Measurements from ENCODE around the gene SPCS3.

The SPCS3 gene

DNA sequence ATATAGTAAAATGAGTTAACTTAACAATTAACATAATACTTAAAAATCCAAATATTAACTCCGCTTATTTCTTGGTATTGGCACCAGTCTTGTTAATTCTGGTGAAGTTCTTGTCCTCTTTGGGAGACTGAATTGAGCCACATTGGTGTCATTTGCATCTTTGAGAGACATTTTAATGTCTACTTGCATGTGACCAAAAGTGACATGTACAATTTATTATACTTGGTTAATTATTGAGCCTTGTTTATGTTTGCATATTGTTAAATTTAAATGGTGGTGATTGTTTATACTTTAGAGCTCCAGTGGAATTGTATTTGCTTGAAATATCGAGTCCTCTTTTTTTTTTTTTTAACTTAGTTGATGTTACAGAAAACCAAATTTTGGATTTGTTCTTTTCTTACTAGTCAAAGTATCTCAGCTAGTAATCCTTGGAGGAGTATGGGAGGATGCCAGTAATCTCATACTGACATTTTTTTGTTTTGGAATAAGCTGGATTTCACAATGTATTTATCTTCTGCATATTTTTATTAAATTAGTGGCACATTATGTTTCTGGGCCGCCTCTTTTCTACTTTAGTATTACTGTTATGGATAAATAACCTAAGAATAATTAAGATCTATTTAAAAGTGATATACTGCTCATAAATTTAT is 3.9 kb downstream of the SPCS3 start:
- no peak for TF ChIP-seq FOXP2 (optimal IDR thresholded peaks at IDR 0.05; ENCODE audit: borderline replicate concordance, extremely low read depth, extremely low read length, insufficient read depth)
- TF ChIP-seq TAF1 (IDR thresholded peaks at IDR 0.05; ENCODE audit: borderline replicate concordance, insufficient read depth, low read length) = no peak
- no peak for TF ChIP-seq SIN3A (IDR thresholded peaks at IDR 0.05; ENCODE audit: borderline replicate concordance, insufficient read depth, low read length)
- TF ChIP-seq, protein P1, sequence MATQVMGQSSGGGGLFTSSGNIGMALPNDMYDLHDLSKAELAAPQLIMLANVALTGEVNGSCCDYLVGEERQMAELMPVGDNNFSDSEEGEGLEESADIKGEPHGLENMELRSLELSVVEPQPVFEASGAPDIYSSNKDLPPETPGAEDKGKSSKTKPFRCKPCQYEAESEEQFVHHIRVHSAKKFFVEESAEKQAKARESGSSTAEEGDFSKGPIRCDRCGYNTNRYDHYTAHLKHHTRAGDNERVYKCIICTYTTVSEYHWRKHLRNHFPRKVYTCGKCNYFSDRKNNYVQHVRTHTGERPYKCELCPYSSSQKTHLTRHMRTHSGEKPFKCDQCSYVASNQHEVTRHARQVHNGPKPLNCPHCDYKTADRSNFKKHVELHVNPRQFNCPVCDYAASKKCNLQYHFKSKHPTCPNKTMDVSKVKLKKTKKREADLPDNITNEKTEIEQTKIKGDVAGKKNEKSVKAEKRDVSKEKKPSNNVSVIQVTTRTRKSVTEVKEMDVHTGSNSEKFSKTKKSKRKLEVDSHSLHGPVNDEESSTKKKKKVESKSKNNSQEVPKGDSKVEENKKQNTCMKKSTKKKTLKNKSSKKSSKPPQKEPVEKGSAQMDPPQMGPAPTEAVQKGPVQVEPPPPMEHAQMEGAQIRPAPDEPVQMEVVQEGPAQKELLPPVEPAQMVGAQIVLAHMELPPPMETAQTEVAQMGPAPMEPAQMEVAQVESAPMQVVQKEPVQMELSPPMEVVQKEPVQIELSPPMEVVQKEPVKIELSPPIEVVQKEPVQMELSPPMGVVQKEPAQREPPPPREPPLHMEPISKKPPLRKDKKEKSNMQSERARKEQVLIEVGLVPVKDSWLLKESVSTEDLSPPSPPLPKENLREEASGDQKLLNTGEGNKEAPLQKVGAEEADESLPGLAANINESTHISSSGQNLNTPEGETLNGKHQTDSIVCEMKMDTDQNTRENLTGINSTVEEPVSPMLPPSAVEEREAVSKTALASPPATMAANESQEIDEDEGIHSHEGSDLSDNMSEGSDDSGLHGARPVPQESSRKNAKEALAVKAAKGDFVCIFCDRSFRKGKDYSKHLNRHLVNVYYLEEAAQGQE (IDR thresholded peaks at IDR 0.05; ENCODE audit: insufficient read depth in 1 of 2, low read depth in 2 of 2, low read length in 2 of 2) = no peak

DNA sequence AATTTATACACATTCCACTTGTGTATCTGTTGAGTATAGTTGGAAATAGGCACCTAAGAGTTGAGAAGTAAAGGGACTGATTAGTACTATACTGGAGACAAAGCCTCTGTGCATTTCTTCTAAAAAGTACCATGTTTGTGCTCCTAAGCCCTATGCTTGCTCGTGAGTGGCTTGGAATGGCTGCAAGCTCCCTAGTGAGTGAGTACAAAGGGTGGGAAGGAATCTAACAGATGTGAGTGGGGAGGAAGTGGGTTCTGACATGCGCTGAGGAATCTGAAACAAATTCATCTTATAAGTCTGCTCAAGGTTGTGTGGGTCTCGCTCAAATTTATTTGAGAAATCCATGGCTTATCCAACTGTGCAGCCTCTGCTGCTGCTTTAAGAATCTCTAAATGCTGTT is 13.3 kb downstream of the SPCS3 start:
- TF ChIP-seq SIN3A (IDR thresholded peaks at IDR 0.05; ENCODE audit: borderline replicate concordance, insufficient read depth, low read length) (no peak), TAF1 (IDR thresholded peaks at IDR 0.05; ENCODE audit: borderline replicate concordance, insufficient read depth, low read length) (no peak), POLR2AphosphoS5 (IDR thresholded peaks at IDR 0.05; ENCODE audit: low read depth, low read length) (no peak), FOXP2 (optimal IDR thresholded peaks at IDR 0.05; ENCODE audit: borderline replicate concordance, extremely low read depth, extremely low read length, insufficient read depth) (no peak)
- TF ChIP-seq, protein P1 (IDR thresholded peaks at IDR 0.05; ENCODE audit: insufficient read depth in 1 of 2, low read depth in 2 of 2, low read length in 2 of 2) = no peak

DNA sequence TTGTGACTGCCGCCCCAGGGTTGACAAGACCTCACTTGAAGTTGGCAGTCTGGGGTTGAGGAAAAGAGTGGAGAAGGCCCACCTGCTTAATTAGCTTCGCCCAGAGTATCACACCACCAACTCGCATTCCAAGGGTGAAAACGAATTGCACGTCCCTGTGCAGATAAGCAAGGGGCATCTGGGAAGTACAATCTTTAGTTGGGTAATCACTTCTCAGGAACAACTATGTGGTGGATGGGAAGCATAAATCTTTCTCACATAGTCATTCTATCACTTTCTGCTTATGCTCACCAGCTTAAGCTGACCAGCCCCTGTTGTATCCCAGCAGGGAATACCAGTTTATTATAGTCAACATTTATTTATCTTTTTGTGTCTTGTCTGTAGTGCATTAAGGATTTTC is 14.3 kb downstream of the SPCS3 start:
- TF ChIP-seq POLR2AphosphoS5 (IDR thresholded peaks at IDR 0.05; ENCODE audit: low read depth, low read length) = no peak
- no peak for TF ChIP-seq FOXP2 (optimal IDR thresholded peaks at IDR 0.05; ENCODE audit: borderline replicate concordance, extremely low read depth, extremely low read length, insufficient read depth)
- TF ChIP-seq, protein P1 (IDR thresholded peaks at IDR 0.05; ENCODE audit: insufficient read depth in 1 of 2, low read depth in 2 of 2, low read length in 2 of 2) = no peak
- TF ChIP-seq TAF1 (IDR thresholded peaks at IDR 0.05; ENCODE audit: borderline replicate concordance, insufficient read depth, low read length) = no peak
- TF ChIP-seq SIN3A (IDR thresholded peaks at IDR 0.05; ENCODE audit: borderline replicate concordance, insufficient read depth, low read length) = no peak

DNA sequence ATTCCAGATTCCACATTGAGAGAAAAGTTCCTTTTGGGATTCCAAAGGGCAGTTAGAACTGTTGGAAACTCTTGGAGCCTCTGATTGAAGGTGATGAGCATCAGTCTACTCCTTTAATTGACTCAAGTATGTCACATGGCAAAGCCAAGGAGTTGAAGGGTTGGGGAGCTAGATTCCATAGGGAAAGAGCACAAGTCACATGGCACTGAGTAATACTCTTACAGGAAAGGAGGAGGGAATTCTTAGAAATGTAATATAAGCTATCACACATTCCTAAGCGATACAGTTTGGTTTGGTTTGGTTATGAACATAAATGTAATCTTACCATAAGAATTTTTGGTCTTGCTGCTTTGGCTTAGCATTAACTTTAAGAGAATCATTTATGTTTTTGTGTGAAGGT is 15.7 kb downstream of the SPCS3 start:
- no peak for TF ChIP-seq POLR2AphosphoS5 (IDR thresholded peaks at IDR 0.05; ENCODE audit: low read depth, low read length)
- no peak for TF ChIP-seq FOXP2 (optimal IDR thresholded peaks at IDR 0.05; ENCODE audit: borderline replicate concordance, extremely low read depth, extremely low read length, insufficient read depth)
- no peak for TF ChIP-seq SIN3A (IDR thresholded peaks at IDR 0.05; ENCODE audit: borderline replicate concordance, insufficient read depth, low read length)
- TF ChIP-seq TAF1 (IDR thresholded peaks at IDR 0.05; ENCODE audit: borderline replicate concordance, insufficient read depth, low read length) = no peak
- TF ChIP-seq, protein P1 (IDR thresholded peaks at IDR 0.05; ENCODE audit: insufficient read depth in 1 of 2, low read depth in 2 of 2, low read length in 2 of 2) = no peak
